ENCODE data around the gene TSKU.

TSKU gene

DNA sequence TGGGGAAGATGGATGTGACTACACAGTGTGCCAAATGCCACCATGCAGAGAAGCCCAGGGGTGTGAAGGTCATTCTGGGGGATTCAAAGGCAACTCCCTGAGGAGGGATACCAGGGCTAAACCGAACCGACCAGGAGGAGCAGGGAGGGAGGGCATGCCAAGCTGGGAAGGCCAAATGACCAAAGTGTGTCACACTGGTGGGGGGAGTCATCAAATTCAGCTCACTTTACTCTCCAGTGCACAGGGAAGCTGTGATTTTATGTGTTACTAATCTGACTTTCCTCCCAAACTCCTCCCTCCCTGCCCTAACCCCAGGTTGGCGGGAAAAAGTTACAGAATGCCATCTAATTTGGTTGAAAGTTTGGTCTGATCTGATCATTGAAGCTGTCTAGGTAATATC lies 29.7 kb upstream of the TSKU start:
- DNase-seq: no peak

DNA sequence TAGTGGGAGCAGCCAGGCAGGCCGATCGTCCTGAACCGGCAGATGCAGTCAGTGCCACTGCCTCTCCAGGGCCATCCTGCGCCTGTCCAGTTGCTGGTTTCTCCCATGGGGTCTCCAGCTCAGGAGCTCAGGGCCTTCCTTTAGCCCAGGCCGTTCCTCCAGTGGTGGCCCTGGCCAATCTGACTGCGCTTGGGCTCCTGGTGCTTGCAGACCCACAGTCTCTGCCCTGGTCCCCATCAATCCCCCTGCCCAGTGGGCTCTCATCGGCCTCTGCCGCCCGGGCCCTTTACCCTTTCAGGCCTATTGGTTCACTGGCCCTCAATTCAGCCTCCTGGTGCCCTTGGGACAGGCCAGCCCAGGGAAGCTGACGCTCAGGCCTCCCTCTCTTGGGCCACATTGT lies 29.2 kb upstream of the TSKU start:
- no peak for DNase-seq

DNA sequence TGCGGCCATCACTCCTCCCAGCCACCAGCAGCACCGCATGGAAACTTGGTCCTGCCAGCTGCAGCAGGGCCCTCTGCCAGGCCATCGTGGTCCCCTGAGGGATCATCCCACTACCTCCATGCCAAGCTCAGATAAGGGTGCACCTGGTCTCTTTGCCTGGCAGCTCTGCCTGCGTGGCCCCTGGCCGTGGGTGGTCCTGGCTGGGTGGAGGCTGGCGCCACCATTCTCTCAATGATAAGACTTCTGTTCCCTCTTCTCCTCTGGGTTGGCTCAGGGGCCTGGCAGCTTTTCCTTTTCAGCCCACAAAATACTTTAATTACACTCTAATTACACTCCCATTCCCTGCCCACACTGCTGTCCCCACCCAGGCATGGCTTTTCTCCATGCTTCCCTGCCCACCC lies 26.8 kb upstream of the TSKU start:
- DNase-seq: peak; percentile 70

DNA sequence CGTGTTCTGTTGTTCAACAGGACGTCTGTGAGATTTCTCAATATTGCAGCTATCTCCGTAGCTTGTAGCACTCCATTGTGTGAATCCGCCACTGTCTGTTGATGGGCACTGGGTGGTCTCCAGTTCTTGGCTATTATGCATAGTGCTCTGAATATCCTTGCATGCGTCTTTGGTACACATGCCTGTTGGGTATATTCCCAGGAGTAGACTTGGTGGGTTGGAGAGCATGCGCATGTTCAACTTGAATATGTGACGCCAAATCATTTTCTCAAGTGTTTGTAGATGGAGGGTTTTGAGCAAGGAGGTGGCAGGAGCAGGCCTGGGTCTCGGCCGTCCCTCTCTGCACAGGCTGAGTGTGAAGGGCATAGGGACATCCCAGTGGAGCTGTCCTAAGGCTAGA lies 24.8 kb upstream of the TSKU start:
- DNase-seq: no peak

DNA sequence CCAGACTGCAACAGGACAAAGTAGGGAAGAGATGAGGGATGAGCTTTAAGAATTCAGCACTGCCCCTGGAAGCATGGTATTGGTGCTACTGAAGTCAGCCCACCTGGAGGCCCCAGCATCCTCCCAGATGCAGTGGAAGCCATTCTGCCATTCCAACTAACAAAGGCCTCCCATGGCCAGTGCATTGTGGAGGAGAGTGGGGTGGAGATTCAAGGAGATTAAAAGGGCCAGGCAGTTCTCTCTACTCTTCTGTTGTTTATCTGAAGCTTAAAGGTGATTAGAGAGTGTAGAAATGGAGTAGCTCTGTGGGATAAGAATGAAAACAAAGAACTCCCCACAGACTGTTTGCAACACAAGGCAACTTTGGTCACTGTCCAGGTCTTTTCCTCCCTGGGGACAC lies 24.1 kb upstream of the TSKU start:
- no peak for DNase-seq

DNA sequence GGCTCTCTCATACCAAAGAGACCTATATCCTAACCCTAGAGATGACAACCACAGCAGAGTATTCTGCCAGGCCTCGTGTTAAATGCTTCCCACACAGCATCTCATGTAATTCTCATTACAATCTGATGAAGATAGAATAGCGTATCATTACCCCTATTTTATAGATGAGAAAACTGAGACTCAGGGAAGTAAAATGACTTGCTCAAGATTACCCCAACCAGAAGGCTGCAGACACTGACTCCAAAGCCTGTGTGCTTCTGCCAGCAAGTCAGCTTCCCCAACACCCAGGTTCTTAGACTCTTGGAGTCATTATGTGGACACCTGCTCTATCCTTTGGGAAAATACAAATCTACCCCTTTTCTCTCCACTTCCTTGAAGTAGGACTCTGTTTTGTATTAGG lies 23.6 kb upstream of the TSKU start:
- DNase-seq: no peak

DNA sequence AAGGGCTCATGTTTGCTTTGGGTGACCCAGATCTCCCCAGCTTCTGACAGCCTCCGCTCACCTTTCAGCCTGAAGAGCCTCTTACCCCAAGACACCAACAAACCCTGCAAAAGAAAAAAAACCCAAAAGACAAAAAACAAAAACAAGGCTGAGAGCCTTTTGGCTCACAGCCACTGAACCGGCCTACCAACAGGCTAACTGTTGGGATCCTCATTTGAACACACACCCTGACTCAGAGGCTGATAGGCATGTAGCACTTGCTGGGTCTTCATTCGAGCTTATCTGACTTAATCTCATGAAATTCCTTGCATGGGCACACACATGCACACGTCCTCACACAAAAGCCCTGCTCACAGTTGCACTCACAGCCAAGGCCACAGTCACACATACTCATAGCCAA lies 22.9 kb upstream of the TSKU start:
- DNase-seq: peak; percentile 24

DNA sequence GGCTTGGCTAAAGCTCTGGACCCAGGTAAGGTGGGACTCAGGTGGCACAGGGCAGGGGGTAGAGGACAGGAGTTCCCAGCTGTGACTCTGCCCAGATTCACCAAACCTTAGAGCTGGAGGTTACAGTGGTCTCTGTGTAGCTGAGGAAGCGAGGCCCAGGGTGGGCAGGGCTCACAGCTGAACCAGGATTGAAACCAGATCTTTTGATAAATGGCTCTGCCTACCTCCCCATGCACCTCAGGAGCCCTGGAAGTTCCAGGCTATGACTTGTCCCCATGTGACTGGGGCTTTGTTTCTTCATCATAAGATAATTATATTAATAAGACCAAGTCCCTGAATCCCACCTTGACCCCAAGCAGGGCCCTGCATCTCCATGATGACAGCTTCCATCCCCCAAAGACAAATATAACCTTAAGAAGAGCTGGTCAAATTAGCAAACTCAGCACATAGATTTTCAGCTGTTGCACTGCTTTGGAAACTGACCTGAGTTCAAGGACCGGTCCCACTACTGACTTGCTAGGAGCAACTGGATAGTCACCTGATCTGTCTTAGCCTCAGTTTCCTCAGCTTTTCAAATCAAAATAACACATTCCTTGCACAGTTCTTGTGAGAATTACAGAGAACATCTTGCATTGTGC lies 21.3 kb upstream of the TSKU start:
- no peak for DNase-seq

DNA sequence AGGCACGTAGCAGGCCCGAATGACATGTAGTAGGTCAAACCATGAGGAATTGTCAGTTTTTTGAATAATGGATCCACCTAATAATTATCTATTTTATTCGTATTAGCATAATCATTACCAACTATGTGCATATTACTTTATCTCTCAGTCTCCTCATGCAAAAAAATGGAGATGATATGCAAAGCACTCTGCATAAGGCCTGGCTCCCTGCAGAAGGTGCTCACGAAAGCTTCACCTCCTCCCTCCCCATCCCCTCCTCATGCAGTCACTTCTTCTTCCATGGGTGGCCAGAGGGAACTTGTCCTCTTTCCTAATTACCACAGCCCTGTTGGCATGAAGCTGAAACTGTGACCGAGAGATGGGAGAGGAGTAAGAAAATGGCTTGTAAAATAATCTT lies 20.8 kb upstream of the TSKU start:
- DNase-seq: no peak

DNA sequence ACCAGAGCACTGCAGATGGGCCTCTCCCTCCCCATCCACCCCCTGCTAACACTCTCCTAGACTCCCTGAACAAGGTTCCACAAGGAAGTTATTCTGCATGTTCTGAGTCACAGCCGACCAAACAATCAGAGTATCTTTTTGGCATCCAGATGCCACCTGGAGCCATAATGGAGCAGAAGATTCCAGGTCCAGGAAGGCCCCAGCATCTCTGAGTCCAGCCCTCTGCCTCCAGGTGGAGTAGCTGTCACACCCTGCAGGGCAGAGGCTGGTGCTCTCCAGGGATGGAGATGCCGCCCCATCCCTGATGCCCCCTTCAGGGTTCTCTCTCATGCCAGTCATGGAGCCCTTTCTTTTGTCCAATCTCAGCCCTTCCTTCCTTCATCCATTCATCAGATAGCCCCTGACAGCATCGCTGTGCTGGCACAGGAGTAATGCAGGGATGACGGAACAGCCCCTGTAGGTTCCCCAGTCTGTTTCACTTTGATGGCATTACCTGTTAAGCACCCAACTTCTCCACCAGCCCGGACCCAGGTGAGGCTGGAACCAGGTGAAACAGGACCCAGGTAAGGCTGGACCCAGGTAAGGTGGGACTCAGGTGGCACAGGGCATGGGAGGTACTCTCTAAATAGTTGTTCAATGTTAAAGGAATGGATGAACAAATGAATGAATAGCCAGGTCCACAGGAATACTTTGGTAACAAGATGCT lies 20.1 kb upstream of the TSKU start:
- DNase-seq: no peak

DNA sequence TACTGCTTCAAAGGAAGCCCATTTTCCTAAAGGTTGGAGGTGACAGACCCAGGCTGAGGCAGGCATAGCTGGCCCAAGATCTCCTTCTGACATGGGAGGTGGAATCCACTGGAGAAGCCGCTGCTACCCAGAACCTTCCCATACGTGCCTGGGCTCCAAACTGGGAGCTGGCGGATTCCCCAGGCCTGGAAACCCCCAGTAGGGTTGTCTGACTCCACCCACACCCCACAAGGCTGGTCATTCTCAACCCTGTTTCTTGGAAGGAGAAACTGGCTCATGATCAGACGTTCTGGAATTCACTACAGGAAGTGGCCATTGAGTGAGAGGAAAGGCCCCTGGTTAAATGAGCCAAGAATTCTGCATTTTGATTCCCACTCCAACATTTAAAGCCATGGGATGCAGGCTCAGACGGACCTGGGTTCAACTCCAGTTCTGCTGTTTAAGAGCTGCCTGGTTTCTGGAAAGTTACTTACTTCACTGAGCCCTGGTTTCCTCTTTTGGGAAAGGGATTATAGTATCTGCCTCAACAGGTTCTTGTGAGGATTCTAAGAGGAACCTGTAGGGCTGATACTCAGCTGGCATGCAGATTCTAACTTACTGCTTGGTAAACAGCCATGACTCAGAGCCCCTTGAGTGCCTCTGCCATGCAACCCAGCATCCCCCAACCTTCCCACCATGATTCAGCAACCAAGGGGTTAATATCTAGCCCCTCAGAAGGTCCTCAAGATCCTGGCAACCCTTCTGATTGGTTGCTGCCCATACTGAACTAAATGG lies 19.4 kb upstream of the TSKU start:
- DNase-seq: no peak

DNA sequence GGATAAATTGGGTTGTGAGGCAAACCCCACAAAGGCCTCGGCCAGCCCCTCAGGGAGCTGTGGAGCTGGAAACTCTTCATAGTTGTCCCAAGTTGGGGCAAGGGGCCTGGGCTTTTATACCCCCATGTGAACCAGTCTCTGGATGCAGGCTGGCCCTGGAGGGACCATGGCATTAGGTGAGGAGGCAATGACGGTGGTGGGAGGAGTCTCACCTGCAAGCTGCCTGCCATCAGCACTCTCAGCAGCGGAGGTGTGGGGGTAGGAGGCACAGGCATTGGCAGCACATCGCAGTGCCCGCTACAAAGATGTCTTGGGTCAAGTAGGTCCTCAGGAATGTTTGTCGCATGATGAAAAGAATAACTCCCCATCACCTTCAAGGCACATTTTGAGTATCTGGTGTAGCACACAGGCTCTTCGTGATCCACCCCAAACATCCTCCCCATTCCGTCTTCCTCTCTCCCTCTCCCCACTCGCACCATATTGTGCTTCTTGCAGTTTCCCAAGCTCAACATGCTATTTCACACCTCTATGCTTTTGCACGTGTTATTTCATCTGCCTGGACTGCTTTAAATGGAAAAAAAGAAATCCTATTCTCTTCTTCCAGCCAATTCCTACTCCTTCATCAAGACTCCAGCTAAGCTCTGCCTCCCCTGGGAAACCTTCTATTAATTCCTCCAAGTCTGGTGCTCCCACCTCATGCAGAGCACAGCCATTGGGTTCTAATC lies 18.1 kb upstream of the TSKU start:
- no peak for DNase-seq

DNA sequence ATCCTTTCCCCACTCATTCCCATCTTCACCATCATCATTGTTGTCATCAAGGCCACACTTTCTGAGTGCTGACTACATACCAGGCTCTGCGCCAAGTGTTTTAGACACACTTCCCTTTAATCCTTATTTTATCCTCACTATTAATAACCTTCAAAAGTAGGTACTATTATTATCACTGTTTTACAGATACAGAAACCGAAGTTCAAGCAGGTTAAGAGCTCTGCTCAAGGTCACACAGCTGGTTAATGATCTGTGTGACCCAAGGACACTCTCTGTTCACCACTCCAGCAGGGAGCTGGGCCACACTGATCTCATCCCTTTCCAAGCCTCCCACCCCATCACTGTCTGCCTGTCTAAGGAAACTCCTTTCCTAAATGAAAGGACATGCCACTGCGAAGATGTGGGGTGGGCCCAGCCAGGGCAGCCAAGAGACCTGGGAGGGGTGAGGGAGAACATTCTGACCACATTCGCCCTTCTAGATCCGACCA lies 17.2 kb upstream of the TSKU start:
- no peak for DNase-seq

DNA sequence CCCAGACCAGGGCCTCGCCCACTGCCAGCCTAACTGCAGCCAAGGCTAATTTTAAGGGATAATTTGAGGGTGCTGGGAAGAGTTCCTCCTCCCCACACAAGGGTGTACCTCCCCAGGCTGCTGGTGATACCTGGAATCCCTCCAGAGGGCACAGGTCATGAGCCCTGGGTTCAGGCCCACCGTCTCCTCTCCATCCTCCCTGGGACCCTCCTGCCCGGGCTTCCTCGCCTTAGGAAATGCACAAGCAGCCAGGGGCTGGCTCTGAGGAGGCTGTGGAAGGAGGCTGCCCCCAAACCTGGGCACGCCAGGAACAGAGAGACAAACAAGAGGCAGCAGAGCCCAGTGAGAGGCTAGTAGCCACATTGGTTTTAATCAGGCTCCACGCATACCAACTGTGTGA lies 16.6 kb upstream of the TSKU start:
- DNase-seq: no peak

DNA sequence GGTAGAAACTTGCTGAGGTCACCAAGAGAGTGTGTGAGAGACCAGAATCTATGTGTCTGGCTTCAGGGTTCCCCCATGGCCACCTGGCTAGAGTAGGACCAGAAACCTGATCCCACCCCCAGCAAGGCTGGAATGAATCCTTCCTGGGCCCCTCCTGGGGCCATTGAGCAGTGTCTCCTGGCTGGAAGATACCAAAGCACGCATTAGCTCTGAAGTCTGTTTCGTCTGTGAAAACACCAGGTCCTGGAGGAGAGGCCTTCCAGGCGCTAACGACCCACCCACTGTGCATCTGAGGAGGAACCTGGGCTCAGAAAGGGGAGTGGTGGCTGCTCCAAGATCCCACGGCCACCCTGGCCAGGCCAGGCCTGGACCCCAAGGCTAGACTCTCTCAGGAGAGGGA lies 15.5 kb upstream of the TSKU start:
- DNase-seq: no peak

DNA sequence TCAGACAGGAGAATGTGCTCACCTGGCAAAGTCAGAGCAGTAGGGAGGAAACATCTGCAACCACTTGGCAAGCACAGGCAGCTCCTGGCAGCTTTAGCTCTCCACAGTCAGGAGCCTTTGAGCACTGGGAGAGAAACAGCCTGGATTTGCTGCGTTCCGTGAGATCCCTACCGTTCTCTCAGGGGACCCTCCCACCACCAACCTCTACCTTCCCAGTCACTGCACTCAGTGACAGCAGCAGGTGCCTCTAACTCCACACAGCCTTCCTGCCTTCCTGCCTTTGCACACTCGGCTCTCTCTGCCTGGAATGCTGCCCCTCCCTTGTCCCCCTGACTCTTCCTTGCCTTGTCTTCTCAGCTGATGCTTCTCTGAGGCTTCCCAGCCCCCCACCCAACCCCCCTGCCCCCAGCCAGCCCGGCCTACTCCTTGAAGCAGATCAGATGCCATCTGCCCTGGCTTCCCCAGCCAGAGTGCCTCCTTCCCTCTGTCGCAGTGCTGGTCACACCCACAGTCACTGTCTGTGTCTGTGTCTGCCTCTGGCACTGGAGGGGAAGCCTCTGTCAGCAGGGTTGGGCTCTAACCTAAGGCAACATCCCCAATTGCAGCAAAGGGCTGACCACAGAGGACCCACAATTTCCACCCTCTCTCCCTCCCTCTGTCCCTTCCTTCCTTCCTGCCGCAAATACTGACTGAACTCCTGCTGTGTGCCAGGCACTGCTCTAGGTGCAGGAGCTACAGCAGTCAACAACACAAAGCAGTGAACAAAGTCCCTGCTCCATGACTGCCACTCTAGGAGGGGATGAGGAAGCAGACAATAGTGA lies 14.9 kb upstream of the TSKU start:
- DNase-seq: peak; percentile 88

DNA sequence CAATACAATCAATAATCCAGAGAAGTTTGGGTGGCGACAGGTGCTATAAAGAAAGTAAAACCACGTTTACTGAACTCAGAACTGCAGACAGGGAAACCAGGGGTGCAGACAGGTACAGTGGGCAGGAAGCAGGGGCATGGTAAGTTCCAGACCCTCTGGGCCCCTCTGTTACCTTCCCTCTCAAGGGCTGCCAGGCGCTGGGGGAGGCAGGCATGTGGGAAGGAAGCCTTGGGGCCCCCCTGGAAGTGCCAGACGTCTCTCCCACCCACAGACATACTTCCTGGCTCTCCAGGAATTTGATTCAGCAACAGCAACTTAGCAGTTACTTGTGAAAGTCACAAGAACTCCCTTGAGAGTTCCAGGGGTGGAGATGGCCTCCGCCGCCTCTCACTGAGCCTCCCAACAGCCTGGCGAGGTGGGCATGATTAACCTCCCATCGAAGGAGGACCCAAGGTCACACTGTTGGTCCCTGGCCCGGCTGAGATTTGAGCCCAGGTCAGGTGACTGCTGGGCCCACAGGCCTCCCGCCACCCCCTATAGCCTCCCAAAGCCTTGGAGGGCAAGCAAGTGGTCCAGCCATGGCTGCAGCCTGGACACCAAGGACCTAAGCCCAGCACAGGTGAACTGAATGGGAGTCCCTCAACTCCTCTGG lies 14.1 kb upstream of the TSKU start:
- no peak for DNase-seq

DNA sequence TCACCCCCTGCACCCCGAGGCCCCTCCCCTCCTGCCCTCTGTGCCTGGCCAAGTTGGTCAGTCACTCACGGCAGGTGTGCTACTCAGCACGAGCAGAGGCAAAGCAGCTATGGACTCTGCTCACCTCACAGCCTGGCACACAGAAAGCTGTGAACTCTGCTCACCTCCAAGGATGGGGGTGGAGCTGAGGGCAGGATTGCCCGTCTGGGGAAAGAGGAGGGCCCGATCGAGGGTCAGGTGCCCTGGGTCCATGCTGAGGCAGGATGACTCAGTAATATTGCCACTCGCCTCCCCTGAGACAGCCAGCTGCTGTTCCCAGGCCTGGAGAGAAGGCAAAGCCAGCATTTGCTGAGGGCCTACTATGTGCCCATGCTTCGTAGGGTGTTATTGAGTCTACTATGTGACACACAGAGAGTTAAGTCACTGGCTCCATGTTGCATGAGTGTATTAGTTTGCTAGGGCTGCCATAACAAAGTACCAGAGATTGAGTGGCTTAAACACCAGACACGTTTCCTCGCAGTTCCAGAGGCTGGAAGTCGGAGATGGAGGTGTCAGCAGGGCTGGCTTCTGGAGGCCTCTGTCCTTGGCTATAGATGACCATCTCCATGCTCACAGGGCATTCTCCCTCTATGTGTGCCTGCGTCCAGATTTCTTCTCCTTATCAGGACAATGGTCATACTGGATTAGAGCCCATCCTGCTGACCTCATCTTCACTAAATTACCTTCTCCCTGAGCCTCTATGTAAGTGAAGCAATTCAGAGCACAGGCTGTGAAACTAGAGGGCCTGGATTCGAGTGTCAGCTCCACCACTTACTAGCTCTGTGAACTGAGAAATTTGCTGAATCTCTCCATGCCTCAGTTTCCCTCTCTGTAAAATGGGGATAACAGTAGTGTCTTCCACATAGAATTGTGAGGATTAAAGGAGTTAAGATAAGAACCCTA lies 13.2 kb upstream of the TSKU start:
- peak; percentile 38 for DNase-seq

DNA sequence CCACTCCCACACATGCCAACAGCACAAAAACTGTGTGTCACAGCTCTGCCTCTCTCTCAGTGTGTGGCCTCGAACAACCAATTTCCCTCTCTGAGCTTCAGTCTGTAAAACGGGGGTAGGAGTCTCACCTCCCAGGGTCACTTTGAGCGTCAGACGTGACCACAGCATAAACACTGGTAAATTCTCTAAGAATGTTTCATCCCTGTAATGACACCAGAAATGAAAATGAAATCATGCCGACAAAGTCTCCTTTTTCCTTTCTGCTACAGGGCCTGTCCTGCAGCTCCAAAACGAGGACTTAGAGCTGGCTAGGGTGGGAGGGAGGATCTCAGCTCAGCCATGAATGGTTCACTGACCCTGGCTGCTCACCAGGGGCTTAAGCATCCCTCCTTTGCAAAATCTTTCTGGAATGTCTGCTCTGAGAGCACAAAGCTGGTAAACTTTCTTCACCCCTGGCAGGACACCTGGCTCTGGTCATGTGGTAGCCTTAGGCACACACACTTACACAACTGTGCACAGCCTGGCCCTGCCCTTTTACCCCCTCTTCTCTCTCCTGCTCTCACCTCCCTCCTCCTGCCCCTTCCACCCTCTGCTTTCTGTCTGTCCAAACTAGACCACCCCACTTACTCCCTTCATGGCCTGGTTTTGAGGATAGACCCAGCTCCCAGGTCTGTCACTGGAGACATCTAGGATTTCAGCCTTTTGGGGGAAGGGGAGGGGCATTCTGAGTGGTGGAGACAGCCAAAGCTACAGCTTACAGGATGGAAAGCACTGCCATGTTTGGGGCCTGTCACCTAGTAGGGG lies 12.3 kb upstream of the TSKU start:
- DNase-seq: no peak

Measured in hematopoietic multipotent progenitor cell treated with erythropoietin and hydrocortisone succinate and interleukin-3 and kit ligand, for 4 days (in vitro differentiated cells).